Activated CD4-positive, CD25-positive, alpha-beta regulatory T cell treated with anti-CD3 and anti-CD28 coated beads, Interleukin-2, amount 50 U/mL, for 16 hours (primary cell): ENCODE measurements around the gene KRTAP5-6.
"Not testable (repeated sequence)": the region's sequence is repeated elsewhere in the genome, so short reads cannot be mapped to it uniquely, and the experiment has no call there.

Experiments used
- DNase-seq: peaks from one replicate; pipeline ENCODE4 v3.0.0-alpha.2; 2020; ENCODE audit warnings: low read depth, low spot score

The KRTAP5-6 gene

DNA sequence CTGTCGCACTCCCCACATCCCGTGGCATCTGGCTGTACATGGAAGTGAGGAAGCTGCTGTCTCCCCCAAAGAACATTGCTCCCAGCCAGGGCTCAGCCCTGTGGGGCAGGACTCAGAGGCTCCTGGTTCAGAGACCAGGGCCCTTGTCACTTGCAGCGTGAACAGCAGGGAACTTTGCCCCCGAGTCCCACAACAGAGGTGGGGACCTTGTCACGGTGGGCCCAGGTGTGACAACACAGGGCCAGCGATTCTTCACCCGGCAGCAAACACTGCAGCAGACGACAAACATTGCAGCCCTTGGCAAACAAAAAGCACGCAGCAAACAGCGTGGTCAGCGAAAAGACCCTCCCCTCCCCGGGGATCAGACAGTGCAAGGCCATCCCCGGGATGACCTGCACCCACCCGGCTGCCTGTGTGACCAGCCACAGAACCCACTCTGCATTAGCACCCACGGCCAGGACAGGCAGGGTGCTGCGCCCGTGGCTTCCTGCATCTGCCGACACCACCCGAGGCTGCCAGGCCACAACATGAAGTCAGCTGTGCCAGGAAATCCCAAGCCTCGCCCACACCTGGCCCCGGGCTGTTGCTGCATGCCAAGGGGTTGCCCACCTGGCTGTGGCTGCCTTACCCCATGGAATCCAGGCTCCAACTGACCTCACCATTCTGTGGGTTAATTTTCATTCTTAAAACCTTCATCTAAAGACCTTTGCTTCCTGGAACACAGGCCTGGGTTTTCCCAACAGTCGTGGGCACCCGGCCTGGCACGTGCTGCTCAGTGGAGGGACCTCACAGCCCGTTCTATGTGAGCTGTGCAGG lies 35.3 kb upstream of the KRTAP5-6 start:
- DNase-seq = not testable (repeated sequence)

DNA sequence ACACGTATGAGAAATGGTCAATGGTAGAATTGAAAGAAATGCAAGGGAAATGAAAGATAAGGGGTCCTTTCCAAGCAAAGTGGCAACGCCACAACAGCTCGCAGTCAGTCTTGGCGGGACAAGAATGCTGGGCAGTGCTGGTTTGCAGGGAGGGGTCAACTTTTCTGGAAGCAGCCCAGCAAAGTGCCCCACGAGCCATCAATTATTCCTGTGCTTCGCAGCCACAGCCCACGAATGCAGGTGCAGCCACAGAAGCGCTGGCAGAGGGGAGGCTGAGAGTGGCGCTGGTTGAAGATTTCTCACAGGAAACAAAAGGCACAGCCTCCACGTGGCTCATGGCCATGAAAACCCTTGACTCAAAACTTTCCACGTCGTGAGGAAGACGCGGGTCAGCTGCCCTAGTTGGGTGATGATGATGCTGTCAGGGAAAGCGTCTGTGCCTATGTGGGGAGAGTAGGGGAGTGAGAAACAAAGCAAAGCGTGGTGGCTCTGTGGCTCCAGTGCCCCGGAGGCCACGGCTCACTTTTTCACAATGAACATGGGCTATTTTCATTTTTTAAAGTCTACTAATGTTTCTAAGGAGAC lies 34.2 kb upstream of the KRTAP5-6 start:
- DNase-seq = not testable (repeated sequence)

DNA sequence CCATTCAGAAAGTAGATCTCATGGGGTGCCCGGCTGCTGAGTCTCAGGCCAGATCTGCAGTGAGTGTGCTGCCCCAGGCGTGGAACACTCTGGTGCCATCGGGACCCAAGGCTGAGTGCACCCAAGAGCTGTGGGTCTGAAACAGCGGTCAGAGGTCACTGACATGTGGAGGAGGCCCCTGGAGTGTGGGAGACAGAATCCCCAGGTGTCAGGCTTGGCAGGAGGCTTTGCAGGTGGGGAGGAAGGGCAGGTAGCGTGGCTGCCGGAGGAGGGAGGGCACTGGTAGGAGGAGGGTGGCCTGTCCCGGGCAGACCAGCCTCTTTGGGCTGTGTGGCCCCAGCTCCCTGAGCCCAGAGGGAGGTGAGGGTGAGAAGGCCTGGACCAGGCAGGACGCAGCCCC lies 31.7 kb upstream of the KRTAP5-6 start:
- no peak for DNase-seq

DNA sequence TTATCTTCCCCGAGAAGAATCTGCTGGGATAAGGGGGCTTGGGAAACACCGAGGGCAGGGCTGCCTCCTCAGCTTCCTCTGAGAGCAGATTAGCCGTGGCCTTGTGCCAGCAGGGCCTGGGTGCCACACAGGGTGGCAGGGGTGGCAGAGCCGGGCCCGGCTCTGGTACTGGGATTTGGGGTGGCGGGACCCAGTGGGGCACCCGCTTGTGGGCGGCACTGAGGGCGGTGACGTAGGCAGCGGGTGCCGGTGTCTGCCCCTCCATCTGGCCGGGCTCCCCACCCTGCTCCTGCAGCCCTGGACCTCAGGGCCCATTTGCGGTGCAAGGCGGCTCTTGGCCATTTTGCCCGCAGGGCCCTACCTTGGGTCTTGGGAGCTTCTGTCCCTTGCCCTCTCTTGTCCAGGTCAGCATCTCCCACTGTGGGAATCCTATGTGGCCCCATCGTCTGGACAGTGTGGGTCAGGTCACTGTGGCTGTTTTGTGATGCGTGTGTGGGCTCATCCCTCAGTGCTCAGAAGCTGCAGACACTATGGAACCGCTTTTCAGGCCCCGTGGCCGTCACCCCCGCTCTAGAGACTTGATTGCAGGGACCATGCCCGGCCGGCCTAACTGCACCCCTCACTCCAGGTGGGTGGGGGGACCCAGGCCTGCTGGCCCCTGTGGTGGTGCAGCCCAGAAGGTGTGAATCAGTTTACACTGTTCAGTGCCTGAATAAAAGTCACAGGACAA lies 29.7 kb upstream of the KRTAP5-6 start:
- DNase-seq = no peak

DNA sequence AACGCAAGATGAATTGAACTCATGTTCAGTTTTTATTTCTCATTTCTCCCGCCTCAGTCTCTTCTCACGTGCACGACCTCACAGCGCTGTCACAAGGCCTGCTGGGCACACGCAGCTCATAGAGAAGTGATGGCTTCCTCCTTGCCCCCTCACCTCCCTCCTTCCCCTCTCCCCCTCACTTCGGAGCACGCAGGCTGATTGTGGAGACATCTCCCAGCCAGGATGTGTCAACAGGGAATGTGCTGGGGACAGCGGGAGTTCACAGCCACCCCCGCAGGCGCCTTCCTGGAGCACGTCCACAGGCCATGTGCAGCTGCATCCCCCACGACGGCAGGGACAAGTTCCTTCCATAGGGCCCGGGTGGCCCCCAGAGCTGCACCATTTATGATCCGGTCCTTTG lies 29.1 kb upstream of the KRTAP5-6 start:
- DNase-seq = no peak

DNA sequence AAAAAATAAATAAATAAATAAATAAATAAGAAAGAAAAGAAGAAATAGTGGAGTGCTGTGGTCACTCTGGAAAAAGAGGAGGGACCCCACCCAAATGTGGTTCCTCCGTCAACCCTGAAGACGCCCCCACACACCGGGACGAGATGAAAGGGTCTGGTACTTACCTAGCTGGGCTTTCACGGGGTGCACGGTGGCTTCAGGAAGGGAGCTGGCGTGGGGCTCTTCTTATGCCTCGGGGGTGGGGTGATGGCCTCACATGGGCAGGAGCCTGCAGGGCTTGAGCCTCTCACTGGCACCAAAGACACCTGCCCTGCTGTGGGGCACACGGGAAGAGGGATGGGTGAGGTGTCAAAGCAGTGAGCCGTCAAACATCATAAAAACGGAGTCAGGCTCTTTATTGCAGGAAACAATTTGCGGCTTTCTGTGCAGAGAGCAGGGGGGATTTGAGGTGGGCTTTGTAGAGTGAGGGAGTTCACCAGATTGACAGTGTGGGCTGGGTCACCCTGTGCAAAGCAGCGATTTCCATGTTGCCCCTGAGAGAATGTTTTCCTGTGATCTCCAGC lies 28.0 kb upstream of the KRTAP5-6 start:
- no peak for DNase-seq

DNA sequence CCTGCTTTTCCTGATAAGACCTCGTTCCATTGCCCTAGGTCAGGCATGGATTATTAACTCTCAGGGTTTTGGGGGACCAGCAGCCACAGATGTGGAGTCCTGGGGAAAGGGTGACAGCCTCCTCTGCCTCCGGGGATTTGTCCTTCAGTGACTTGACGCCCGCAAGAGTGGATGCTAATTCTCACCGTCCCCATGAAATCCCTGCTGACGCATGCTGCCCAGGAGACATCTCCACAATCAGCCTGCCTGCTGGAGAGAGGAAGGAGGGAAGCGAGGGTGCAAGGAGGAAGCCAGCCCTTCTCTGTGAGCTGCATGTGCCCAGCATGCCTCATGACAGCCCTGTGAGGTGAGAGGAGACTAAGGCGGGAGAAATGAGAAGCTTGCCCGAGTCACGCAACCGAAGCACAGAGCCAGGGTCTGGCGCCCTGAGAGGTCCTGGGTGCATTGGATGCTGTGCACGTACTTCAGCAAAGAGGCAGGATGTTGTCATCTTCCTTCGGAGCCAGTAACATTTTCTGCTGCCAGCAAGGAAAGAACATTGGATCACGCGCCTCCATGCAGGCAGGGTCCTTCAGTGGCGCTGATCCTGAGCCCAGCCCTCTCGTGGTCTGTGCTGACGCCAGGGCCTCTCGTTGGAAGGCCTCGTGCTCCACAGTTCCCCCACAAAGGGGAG lies 27.3 kb upstream of the KRTAP5-6 start:
- DNase-seq = no peak

DNA sequence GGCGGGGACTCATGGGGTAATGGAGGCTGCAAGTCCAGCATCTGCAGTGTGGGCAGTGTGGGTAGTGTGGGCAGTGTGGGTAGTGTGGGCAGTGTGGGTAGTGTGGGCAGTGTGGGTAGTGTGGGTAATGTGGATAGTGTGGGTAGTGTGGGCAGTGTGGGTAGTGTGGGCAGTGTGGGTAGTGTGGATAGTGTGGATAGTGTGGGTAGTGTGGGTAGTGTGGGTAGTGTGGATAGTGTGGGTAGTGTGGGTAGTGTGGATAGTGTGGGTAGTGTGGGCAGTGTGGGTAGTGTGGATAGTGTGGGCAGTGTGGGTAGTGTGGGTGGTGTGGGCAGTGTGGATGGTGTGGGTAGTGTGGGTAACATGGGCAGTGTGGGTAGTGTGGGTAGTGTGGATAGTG lies 26.5 kb upstream of the KRTAP5-6 start:
- DNase-seq = not testable (repeated sequence)

DNA sequence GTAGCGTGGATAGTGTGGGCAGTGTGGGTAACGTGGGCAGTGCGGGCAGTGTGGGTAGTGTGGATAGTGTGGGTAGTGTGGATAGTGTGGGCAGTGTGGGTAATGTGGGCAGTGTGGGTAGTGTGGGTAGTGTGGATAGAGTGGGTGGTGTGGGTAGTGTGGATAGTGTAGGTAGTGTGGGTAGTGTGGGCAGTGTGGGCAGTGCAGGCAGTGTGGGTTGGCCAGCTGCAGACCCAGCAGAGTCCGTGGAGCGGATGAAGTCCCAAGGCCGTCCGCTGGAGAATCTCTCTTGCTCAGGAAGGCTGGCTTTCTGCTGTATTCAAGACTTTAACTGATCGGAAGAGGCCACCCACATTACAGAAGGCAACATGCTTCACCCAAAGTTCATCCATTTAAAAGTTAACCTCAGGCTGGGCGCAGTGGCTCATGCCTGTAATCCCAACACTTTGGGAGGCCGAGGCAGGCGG lies 26.1 kb upstream of the KRTAP5-6 start:
- no peak for DNase-seq

DNA sequence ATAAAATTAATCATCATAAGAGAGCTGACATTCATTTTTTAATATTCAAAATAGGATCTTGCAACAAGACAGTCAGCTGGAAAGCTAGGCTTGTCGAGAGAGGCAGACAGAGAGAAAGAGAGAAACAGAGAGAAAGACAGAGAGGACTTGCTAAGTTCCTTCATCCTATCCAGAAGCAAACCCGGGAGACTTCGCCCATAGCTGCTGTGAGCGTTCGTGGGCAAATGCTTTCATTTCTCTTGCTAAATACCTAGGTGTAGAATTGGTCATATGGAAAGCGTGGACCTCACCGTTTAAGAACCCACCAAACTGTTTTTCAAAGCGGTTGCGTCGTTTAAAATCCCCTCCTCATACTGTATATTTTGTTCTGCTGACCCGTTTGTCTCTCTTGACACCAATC lies 25.3 kb upstream of the KRTAP5-6 start:
- no peak for DNase-seq

DNA sequence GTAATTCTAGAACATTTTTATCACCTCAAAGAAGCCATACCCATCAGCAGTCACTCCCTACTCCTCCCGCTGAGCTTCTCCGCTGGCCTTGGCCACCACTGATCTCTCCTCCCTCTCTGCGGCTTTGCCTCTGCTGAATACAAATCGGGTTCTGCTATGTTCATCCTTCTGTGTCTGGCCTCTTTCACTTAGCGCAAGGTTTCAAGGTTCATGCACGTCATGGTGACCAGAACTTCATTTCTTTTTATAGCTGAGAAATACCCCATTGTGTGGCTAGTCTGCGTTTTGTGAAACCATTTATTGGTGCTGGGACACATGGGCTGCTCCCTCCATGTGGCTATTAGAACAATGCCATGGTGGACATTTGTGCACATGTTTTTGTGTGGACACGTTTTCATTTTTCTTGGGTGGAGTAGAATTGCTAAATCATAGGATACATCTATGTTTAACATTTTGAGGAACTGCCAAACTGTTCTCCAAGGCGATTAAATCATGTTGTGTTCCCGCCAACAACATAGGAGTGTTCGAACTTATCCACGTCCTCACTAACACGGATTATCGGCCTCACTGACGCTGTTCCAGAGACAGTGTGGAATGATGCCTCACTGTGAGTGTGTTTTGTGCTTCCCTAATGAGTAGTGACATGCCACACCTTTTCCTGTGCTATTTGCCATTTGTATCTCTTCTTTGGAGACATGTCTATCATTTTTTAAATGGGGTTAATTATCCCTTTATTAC lies 24.2 kb upstream of the KRTAP5-6 start:
- no peak for DNase-seq

DNA sequence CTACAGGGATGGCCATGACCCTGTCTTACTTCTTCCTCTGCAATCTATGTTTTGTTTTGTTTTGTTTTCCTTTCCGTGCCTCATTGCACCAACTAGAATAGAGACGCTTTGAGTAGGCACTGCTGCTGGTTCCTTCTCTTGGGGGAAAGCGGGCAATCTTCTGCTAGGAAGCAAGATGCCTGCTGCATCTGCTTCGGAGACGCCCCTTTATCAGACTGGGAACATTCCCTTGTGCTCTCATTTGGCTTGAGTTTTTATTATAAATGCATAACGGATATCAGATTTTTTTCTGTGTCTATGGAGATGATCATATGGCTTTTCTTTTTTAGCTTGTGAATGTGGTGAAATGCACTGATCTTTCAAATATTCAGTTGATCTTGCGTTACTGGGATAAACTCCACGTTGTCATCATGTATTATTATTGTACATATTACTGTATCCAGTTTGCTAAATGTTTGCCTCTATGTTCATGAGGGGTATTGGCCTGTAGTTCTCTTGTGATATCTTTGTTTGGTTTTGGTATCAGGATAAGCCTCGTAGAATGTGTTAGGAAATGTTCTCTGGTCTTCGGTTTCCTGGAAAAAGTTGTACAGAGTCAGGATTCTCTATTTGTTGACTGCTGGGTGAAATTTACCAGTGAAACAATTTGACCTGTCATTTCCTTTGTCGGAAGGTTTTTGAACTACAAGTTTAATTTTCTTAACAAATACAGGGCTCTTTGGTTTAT lies 23.4 kb upstream of the KRTAP5-6 start:
- no peak for DNase-seq

DNA sequence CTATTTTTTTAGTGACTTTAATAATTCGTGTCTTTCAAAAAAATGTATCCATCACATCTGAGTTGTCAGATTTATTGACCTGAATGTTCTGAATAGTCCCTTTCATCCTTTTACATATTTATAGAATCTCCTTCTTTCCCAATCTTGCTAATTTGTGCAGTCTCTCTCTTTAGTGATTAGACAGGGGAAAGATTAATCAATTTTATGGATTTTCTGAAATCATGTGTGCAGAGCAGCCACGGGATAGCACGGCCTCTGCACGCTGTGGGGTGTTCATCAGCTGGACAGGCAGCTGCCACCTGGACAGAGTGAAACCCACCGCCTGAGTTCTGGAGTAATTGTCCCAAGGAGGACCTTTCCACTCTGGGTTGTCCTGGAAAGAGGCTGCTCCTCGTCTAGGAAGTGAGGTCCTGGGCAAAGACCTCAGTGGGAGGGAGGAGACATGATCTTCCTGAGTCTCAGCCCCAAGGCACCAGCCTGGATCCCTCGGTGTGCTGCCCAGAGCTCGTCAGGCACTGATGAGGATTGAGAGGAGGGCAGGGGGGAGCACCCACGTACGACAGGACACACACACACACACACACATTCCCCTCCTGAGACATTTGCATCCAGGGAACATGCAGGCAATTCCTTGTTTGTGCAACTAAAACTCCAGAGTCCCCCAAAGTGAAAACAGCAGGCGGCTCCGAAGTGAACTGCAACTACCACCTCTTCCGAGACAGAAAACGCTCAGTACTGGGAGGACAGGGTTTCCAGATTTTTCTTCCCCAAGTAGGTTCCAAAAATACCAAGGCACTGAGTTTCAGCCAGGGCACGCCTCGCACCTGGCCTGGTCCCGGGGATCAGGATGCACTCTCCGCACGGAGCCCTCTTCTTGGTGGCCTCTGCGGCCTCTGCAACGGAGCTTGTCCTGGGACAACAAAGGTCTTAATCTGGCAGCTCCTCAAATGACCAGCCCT lies 22.5 kb upstream of the KRTAP5-6 start:
- no peak for DNase-seq

DNA sequence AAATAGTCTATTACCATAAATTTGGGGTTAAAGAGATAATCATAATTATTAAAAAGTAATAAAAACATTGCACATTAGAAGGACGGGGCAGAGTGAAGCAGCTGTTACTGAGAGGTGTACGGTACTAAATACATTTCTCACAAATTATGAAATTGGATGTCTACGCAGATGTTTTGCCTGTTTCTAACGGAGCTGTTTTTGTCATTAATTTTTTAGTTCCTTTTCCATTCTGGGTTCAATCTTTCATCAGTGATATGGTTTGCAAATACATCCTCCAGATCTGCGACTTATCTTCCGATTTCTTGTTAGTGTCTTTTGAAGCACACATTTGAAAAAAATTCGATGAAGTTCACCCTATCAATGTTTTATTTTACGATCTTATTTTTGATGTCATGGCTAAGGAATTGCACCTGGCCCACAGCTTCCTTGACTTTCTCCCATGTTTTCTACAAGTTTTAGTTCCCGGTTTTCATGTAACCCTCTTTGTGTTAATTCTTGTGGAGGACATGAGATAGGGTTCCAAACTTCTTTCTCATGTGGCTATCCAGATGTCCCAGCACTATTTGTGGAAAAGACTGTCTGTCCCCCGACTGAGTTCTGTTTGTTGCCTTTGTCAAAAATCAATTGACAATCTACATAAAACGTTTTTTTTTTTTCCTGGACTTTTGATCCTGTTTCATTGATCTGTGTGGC lies 21.3 kb upstream of the KRTAP5-6 start:
- no peak for DNase-seq

DNA sequence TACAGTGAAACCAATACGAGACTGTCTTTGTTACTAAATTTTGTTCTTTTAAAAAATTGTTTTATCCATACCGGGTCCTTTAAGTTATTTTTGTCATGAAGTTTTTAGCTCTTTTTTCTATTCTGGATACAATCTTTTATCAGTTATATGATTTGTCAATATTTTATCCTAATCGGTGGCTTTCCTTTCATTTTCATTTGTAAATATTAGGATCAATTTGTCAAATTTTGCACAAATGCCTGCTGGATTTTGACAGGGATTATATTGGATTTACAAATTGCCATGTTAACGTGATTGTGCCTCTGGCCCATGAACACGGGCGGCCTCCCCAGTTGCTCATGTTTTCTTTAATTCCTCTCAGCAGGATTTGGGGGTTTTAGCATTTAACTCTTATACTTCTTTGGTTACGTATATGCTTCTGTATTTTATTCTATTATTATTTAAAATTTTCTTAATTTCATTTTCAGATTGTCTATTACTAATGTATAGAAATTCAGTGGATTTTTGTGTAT lies 20.7 kb upstream of the KRTAP5-6 start:
- DNase-seq = no peak

DNA sequence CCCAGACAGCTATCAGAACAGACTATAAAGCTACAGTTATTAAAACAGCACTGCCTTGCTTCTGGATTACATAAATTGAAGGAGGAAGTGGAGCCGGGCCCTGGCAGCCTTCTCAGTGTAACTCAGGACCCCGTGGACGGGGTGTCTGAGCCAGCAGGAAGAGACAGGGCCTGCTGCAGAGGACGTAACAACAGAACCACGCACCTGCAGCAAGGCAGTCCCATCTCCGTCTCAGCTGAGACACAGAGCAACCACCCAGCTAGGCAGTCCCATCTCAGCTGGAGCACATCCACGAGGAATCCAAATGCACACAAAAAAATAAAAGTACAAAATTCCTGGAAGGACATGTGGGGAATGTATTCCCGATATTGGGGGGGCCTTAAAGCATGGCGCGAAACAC lies 17.1 kb upstream of the KRTAP5-6 start:
- no peak for DNase-seq

DNA sequence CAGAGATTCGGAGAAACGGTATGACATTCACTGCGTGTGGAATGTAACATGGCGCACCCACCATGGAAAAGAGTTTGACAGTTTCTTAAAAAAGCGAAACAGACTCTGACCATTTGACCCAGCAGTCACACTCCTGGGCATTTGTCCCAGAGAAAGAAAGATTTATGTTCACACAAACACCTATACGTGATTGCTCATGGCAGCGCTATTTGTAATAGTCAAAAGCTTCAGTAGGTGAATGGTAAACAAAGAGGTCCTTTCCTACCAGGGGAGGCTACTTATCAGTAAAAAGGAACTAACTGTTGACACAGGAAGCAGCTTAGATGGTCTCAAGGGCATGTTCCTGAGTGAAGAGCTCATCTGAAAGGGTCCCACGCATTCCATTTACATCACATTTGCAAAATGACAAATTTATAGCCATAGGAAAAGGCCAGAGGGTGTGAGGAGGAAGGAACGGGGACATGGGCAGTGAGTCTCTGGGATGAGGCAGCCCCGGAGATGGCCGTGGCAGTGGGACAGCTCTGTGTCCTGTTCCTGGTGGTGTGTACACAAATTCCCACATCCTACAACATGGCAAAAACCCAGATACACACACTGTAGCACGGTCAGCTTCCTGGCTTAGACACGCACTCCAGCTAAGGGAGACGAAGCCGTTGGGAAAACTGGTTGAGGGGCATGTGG lies 14.6 kb upstream of the KRTAP5-6 start:
- no peak for DNase-seq

DNA sequence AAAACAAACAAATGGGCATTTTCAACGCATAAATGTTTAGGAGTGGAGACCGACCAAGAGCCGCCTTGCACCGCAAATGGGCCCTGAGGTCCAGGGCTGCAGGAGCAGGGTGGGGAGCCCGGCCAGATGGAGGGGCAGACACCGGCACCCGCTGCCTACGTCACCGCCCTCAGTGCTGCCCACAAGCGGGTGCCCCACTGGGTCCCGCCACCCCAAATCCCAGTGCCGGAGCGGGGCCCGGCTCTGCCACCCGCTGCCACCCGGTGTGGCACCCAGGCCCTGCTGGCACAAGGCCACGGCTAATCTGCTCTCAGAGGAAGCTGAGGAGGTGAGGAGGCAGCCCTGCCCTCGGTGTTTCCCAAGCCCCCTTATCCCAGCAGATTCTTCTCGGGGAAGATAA lies 13.8 kb upstream of the KRTAP5-6 start:
- DNase-seq = not testable (repeated sequence)
